Measurements from ENCODE around the gene ZNF474.

ZNF474 gene

GRCh38 chr5:122121479-122122465 lies 7.6 kb upstream of the ZNF474 start:
- Histone ChIP-seq H2AFZ (ENCODE audit: low read depth) (no peak overlapping the region), H3K4me2 (no peak overlapping the region), H3K36me3 (ENCODE audit: insufficient read depth) (no peaks in the 10 kb centered on the region), H3K4me3 (IDR thresholded peaks at IDR 0.05; ENCODE audit: insufficient read depth, low read depth, low read length) (no peak overlapping the region), H3K27ac (no peak overlapping the region), H3K27me3 (ENCODE audit: insufficient read depth, low read depth) (no peaks in the 10 kb centered on the region), H3K79me2 (ENCODE audit: insufficient read depth, low read depth) (no peaks in the 10 kb centered on the region), H4K20me1 (ENCODE audit: insufficient read depth) (no peaks in the 10 kb centered on the region), H3K4me1 (ENCODE audit: low read depth, poor library complexity, severe bottlenecking) (no peaks in the 10 kb centered on the region), H3K9ac (no peak overlapping the region)
- no peak for TF ChIP-seq CTCF (conservative IDR thresholded peaks at IDR 0.05; ENCODE audit: low read depth, low read length)

GRCh38 chr5:122124766-122125165 lies 4.6 kb upstream of the ZNF474 start:
- Histone ChIP-seq H3K27ac (no peak overlapping the region), H3K4me1 (ENCODE audit: low read depth, poor library complexity, severe bottlenecking) (no peaks in the 10 kb centered on the region)

GRCh38 chr5:122126177-122126755 lies 3.1 kb upstream of the ZNF474 start:
- Histone ChIP-seq H3K36me3 (ENCODE audit: insufficient read depth) (no peaks in the 10 kb centered on the region), H3K27me3 (ENCODE audit: insufficient read depth, low read depth) (no peaks in the 10 kb centered on the region), H3K4me1 (ENCODE audit: low read depth, poor library complexity, severe bottlenecking) (no peaks in the 10 kb centered on the region), H3K27ac (no peak overlapping the region), H3K79me2 (ENCODE audit: insufficient read depth, low read depth) (no peaks in the 10 kb centered on the region), H2AFZ (ENCODE audit: low read depth) (no peak overlapping the region), H3K4me2 (no peak overlapping the region), H3K9ac (no peak overlapping the region), H3K4me3 (IDR thresholded peaks at IDR 0.05; ENCODE audit: insufficient read depth, low read depth, low read length) (no peak overlapping the region), H4K20me1 (ENCODE audit: insufficient read depth) (no peaks in the 10 kb centered on the region)
- no peak for TF ChIP-seq CTCF (conservative IDR thresholded peaks at IDR 0.05; ENCODE audit: low read depth, low read length)

More at GRCh38 chr5:122124766-122125165, 4.6 kb upstream of the ZNF474 start:
- TF ChIP-seq CTCF (conservative IDR thresholded peaks at IDR 0.05; ENCODE audit: low read depth, low read length) = no peak
- no peaks in the 10 kb centered on the region for H3K36me3 ChIP-seq (ENCODE audit: insufficient read depth)
- no peak overlapping the region for H3K9ac ChIP-seq
- no peaks in the 10 kb centered on the region for H3K27me3 ChIP-seq (ENCODE audit: insufficient read depth, low read depth)
- no peak overlapping the region for H3K4me2 ChIP-seq
- H2AFZ ChIP-seq (ENCODE audit: low read depth) = no peak overlapping the region
- H3K4me3 ChIP-seq (IDR thresholded peaks at IDR 0.05; ENCODE audit: insufficient read depth, low read depth, low read length) = no peak overlapping the region
- H3K79me2 ChIP-seq (ENCODE audit: insufficient read depth, low read depth) = no peaks in the 10 kb centered on the region
- no peaks in the 10 kb centered on the region for H4K20me1 ChIP-seq (ENCODE audit: insufficient read depth)

- Histone ChIP-seq H3K4me3 (IDR thresholded peaks at IDR 0.05; ENCODE audit: insufficient read depth, low read depth, low read length) (no peak overlapping the region), H3K9ac (no peak overlapping the region), H3K4me1 (ENCODE audit: low read depth, poor library complexity, severe bottlenecking) (no peaks in the 10 kb centered on the region), H4K20me1 (ENCODE audit: insufficient read depth) (no peaks in the 10 kb centered on the region), H3K27ac (no peak overlapping the region), H2AFZ (ENCODE audit: low read depth) (no peak overlapping the region), H3K79me2 (ENCODE audit: insufficient read depth, low read depth) (no peaks in the 10 kb centered on the region), H3K36me3 (ENCODE audit: insufficient read depth) (no peaks in the 10 kb centered on the region), H3K27me3 (ENCODE audit: insufficient read depth, low read depth) (no peaks in the 10 kb centered on the region), H3K4me2 (no peak overlapping the region)
- TF ChIP-seq CTCF (conservative IDR thresholded peaks at IDR 0.05; ENCODE audit: low read depth, low read length) = no peak
Observed at GRCh38 chr5:122126756-122127321, 2.5 kb upstream of the ZNF474 start.
